Measurements from ENCODE around the gene ATF3. TPM values are rescaled to one million over a fixed set of nuclear protein-coding genes. Genes with fewer than 3 reads are reported as not detected.

The ATF3 gene
- 10 to 100 TPM; 15.4 to 16.9 TPM for total RNA-seq

DNA sequence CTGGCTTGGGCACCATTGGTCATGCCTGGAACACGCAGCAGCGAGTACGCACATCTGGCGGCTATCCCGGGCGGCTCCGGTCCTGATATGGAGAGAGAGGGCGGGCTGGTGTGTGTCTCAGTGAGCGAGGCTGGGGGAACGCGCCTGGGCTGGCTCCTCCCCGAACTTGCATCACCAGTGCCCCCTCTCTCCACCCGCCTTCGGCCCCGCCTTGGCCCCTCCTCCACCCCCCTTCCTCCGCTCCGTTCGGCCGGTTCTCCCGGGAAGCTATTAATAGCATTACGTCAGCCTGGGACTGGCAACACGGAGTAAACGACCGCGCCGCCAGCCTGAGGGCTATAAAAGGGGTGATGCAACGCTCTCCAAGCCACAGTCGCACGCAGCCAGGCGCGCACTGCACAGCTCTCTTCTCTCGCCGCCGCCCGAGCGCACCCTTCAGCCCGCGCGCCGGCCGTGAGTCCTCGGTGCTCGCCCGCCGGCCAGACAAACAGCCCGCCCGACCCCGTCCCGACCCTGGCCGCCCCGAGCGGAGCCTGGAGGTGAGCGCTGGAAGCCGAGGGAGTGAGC, at the start of gene ATF3:
TSS of gene ATF3 (plus strand) at position 370 of the 567 bp plus-strand sequence. CDS start 6,261 bp downstream, outside the sequence.
- H3K4me1 Mint-ChIP-seq (ENCODE audit: low read depth in 2 of 2): peaks cover 25 to 30% of the 10 kb centered on the region in 2 donors

DNA sequence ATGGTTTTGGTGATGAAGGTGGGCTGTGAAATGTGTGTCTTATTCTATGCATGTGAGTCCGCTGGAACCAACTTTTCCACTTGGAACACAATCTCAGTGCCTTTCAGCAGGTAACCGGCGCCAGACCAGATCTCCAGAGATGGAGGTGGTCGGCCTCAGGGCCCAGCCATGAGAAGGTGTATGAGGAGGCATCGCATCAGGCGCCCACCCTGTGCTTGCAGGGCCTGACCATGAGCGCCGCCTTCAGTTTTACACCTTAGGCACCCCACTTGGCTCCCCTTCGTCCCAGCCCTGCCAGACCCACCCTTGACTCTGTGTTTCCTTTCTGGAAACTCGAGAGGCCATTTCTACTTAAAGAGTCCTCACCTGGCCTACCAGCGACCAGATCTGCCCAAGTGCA, 48.6 kb upstream of the ATF3 start:
- ATAC-seq (no peak), DNase-seq (ENCODE audit: low spot score) (no peak)
- H3K27me3 Mint-ChIP-seq: peaks cover 3 to 6% of the 10 kb centered on the region in 2 donors
- H3K27ac Mint-ChIP-seq: peak overlapping the region; percentile 83 to 93
- H3K4me1 Mint-ChIP-seq (ENCODE audit: low read depth in 2 of 2): peaks cover 7 to 18% of the 10 kb centered on the region in 2 donors
- no peaks in the 10 kb centered on the region for H3K9me3 Mint-ChIP-seq
- H3K4me3 Mint-ChIP-seq: peak overlapping the region; percentile 71
- H3K36me3 Mint-ChIP-seq: peaks cover 4% of the 10 kb centered on the region

More for the DNA sequence above, at the start of gene ATF3:
- ATAC-seq: peak; percentile 88
- Mint-ChIP-seq H3K36me3 (peaks cover 9% of the 10 kb centered on the region), H3K9me3 (no peaks in the 10 kb centered on the region), H3K4me3 (peak within 1 kb of the TSS; percentile 91), H3K27me3 (peaks cover 43 to 70% of the 10 kb centered on the region in 2 donors), H3K27ac (peak within 1 kb of the TSS; percentile 79 to 91)
- peak; percentile 95 for DNase-seq (ENCODE audit: low spot score)

DNA sequence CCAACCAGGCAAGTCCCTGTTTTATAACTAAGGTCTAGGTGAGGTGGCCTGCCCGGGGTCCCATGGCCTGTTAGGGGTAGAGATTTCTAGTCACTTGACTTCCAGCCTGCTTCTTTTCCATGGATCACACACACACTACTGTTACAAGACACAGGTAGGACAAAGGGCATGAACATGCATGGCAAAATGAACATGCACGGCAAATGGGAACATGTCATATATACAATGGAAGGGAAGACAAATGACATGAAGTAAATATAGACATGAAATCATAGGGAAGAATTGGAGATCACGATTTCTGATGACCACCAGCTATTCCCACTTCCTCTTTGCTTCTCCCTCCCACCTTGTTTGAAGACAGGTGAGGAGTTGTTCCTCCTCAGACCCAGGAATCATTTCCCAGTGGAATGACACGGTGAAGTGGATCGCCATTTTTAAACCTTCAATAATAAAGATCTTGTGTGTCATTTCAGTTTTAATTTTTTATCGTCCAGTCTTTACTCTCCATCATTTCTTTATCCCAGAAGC, 47.6 kb upstream of the ATF3 start:
- ATAC-seq (no peak), DNase-seq (ENCODE audit: low spot score) (no peak)
- Mint-ChIP-seq H3K4me1 (ENCODE audit: low read depth in 2 of 2) (peaks cover 17 to 29% of the 10 kb centered on the region in 2 donors), H3K36me3 (peaks cover 4% of the 10 kb centered on the region), H3K27ac (peak overlapping the region in 1 of 2 donors; percentile 93), H3K27me3 (peaks cover 3 to 6% of the 10 kb centered on the region in 2 donors), H3K9me3 (no peaks in the 10 kb centered on the region), H3K4me3 (no peak overlapping the region)

- ATAC-seq: no peak
- Mint-ChIP-seq H3K4me1 (ENCODE audit: low read depth in 2 of 2) (peaks cover 22 to 34% of the 10 kb centered on the region in 2 donors), H3K27ac (peak overlapping the region in 1 of 2 donors; percentile 93), H3K9me3 (no peaks in the 10 kb centered on the region), H3K36me3 (peaks cover 4% of the 10 kb centered on the region), H3K4me3 (no peak overlapping the region), H3K27me3 (peaks cover 3 to 6% of the 10 kb centered on the region in 2 donors)
- DNase-seq (ENCODE audit: low spot score): no peak
Measured at GRCh38 chr1:212561501-212561931, 47.0 kb upstream of the ATF3 start.

DNA sequence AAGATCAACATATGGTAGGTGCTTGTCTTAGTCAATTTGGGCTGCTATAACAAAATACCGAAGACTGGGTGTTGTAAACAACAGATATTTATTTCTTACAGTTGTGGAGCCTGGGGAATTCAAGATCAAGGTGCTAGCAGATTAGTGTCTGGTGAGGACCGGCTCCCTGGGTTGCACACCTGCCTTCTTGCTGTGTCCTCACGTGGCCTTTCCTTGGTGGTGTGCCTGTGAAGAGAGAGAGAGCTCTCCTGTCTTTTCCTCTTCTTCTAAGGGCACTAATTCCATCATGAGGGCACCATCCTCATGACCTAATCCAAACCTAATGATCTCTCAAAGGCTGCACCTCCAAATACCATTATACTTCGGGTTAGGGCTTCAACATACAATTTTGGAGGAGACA, 45.8 kb upstream of the ATF3 start:
- peaks cover 30 to 45% of the 10 kb centered on the region in 2 donors for H3K4me1 Mint-ChIP-seq (ENCODE audit: low read depth in 2 of 2)
- no peaks in the 10 kb centered on the region for H3K9me3 Mint-ChIP-seq
- DNase-seq (ENCODE audit: low spot score) (no peak), ATAC-seq (no peak)
- peaks cover 3% of the 10 kb centered on the region for H3K36me3 Mint-ChIP-seq
- peaks cover 3% of the 10 kb centered on the region in 2 donors for H3K27me3 Mint-ChIP-seq
- H3K4me3 Mint-ChIP-seq: no peak overlapping the region
- H3K27ac Mint-ChIP-seq: peak overlapping the region in 1 of 2 donors; percentile 13

GRCh38 chr1:212565079-212565478, 43.5 kb upstream of the ATF3 start:
- no peak for ATAC-seq
- Mint-ChIP-seq H3K27ac (peak overlapping the region; percentile 76 to 79), H3K9me3 (no peaks in the 10 kb centered on the region)

DNA sequence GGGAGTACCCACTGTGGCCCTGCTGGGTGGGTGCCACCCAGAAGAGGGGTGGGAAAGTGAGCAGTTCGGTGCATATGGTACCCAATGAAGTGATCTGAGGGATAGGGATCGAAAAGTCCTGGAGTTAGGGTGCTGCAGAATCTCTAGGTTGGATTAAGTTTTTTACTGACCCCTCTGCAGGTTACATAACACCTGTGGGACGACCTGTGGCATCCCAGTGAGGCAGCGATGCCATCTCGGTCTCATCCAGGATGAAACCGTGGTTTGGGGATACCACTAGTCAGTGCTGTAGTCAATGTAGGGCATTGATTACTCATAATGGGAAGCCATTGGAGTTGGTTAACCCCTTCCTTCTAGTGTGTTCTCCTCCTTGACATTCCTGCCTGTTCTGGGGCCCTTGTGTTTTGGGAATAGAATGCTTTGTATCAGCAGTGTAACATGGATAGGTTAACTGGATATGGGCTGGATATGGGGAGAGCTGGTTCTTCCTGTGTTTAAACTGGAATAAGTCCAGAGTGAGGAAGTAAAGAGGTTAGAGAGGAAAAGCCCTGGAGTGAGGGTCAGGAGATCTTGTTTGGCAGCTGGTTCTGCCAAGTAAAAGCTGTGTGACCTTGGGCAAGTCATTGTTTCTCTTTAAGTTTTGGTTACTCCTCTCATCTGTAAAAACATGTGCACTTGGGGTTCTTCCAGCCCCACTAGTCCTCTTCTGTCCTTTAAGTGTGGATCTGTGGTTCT, 42.8 kb upstream of the ATF3 start:
- Mint-ChIP-seq H3K27ac (peak overlapping the region; percentile 76 to 79), H3K36me3 (no peaks in the 10 kb centered on the region), H3K27me3 (peaks cover 0 to 5% of the 10 kb centered on the region in 2 donors), H3K4me1 (ENCODE audit: low read depth in 2 of 2) (peaks cover 28 to 33% of the 10 kb centered on the region in 2 donors), H3K4me3 (peak overlapping the region; percentile 89), H3K9me3 (no peaks in the 10 kb centered on the region)
- DNase-seq (ENCODE audit: low spot score): no peak
- no peak for ATAC-seq

More at GRCh38 chr1:212565079-212565478, 43.5 kb upstream of the ATF3 start:
- peaks cover 0 to 5% of the 10 kb centered on the region in 2 donors for H3K27me3 Mint-ChIP-seq
- no peak for DNase-seq (ENCODE audit: low spot score)
- peak overlapping the region; percentile 89 for H3K4me3 Mint-ChIP-seq
- H3K4me1 Mint-ChIP-seq (ENCODE audit: low read depth in 2 of 2): peaks cover 28 to 33% of the 10 kb centered on the region in 2 donors
- no peaks in the 10 kb centered on the region for H3K36me3 Mint-ChIP-seq

GRCh38 chr1:212566522-212567479, 41.8 kb upstream of the ATF3 start:
- peak; percentile 78 for DNase-seq (ENCODE audit: low spot score)
- Mint-ChIP-seq H3K4me1 (ENCODE audit: low read depth in 2 of 2) (peaks cover 28 to 33% of the 10 kb centered on the region in 2 donors), H3K27ac (peak overlapping the region; percentile 76 to 79), H3K36me3 (no peaks in the 10 kb centered on the region), H3K27me3 (peaks cover 0 to 5% of the 10 kb centered on the region in 2 donors), H3K9me3 (no peaks in the 10 kb centered on the region), H3K4me3 (peak overlapping the region; percentile 89)
- ATAC-seq: peak; percentile 99

DNA sequence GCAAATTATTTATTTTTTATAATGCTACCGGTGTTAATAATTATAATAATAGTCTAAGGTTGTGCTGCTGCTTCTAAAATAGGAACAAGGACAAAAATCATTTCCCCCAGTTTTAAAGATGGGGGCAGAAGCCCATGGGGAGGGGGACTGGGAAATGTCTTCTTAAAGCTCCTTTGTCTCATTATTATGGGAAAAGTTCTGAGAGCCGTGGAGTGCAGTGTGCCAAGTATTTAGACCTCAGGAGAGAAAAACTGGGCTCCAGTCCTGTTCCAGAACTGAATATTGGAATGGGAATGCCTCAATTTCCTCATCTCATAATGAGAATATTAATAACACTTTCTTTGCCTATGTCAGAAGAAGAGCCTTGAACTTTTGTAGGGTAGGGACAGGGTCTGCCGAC, 40.9 kb upstream of the ATF3 start:
- Mint-ChIP-seq H3K36me3 (no peaks in the 10 kb centered on the region), H3K9me3 (no peaks in the 10 kb centered on the region), H3K27ac (peak overlapping the region; percentile 76 to 79), H3K4me3 (peak overlapping the region; percentile 89), H3K27me3 (peaks cover 0 to 5% of the 10 kb centered on the region in 2 donors), H3K4me1 (ENCODE audit: low read depth in 2 of 2) (peaks cover 28 to 33% of the 10 kb centered on the region in 2 donors)
- no peak for ATAC-seq
- no peak for DNase-seq (ENCODE audit: low spot score)

GRCh38 chr1:212568978-212569537, 39.5 kb upstream of the ATF3 start:
- no peaks in the 10 kb centered on the region for H3K36me3 Mint-ChIP-seq
- DNase-seq (ENCODE audit: low spot score): no peak
- ATAC-seq: no peak
- peak overlapping the region in 1 of 2 donors; percentile 45 for H3K27ac Mint-ChIP-seq
- peaks cover 0 to 5% of the 10 kb centered on the region in 2 donors for H3K27me3 Mint-ChIP-seq
- H3K4me3 Mint-ChIP-seq: no peak overlapping the region
- H3K9me3 Mint-ChIP-seq: no peaks in the 10 kb centered on the region
- H3K4me1 Mint-ChIP-seq (ENCODE audit: low read depth in 2 of 2): peaks cover 28 to 33% of the 10 kb centered on the region in 2 donors

GRCh38 chr1:212574732-212575131, 33.8 kb upstream of the ATF3 start:
- Mint-ChIP-seq H3K4me1 (ENCODE audit: low read depth in 2 of 2) (peaks cover 0 to 6% of the 10 kb centered on the region in 2 donors), H3K27ac (no peak overlapping the region), H3K36me3 (no peaks in the 10 kb centered on the region), H3K9me3 (no peaks in the 10 kb centered on the region), H3K27me3 (peaks cover 7 to 17% of the 10 kb centered on the region in 2 donors), H3K4me3 (no peak overlapping the region)
- DNase-seq (ENCODE audit: low spot score): no peak
- no peak for ATAC-seq

DNA sequence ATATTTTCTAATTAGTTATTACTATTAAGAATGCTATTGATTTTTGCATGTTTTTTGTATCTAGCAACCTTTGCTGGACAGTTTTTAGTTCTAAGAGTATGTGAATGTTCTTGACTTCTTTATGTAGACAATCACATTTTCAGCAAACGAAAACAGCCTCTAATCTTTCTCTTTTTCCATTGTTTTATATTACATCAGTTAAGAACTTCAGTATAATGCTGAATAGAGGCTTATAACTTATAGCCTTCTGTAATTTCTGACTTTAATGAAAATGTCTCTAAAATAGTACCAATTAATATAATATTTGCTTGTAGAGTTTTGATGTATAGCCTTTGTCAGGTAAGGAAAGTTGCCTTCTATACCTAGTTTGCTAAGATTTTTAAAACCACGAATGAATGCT, 33.2 kb upstream of the ATF3 start:
- Mint-ChIP-seq H3K36me3 (no peaks in the 10 kb centered on the region), H3K4me1 (ENCODE audit: low read depth in 2 of 2) (peaks cover 0 to 9% of the 10 kb centered on the region in 2 donors), H3K27ac (no peak overlapping the region), H3K27me3 (peaks cover 7 to 17% of the 10 kb centered on the region in 2 donors), H3K4me3 (no peak overlapping the region), H3K9me3 (no peaks in the 10 kb centered on the region)
- ATAC-seq (no peak), DNase-seq (ENCODE audit: low spot score) (no peak)

DNA sequence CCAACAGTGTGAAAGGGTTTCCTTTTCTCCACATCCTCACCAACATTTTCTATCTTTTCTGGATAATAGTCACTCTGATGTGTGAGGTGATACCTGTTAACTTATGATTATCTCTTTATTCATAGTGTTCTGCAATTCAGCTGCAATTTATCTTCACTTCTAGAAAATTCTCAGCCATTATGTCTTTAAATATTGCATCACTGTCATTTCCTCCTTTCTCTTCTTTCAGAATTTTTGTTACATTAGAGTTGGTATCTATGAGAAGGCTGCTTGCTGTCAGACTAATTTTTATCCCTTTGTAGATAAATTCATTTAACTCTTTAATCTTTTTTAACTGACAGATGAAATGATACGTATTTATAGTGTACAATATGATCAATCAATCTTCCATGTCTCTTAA, 30.5 kb upstream of the ATF3 start:
- H3K27ac Mint-ChIP-seq: no peak overlapping the region
- H3K4me1 Mint-ChIP-seq (ENCODE audit: low read depth in 2 of 2): peaks cover 0 to 9% of the 10 kb centered on the region in 2 donors
- ATAC-seq: no peak
- H3K36me3 Mint-ChIP-seq: no peaks in the 10 kb centered on the region
- no peak overlapping the region for H3K4me3 Mint-ChIP-seq
- peaks cover 7 to 17% of the 10 kb centered on the region in 2 donors for H3K27me3 Mint-ChIP-seq
- no peak for DNase-seq (ENCODE audit: low spot score)
- H3K9me3 Mint-ChIP-seq: no peaks in the 10 kb centered on the region

Data from natural killer cell treated with Interleukin-12 subunit alpha and Interleukin-12 subunit beta and Interleukin-15 and Interleukin-18, amount 100 ng/mL, for 72 hours (primary cell).